C4-2B (cell line): ENCODE data around the gene TRPC4AP.

Source experiments
- H3K27ac ChIP-seq: fragments of 450-650 bp; 2 replicates; pipeline ENCODE4 v1.5.1; 2017
- CTCF ChIP-seq: fragments of 450-650 bp; conservative IDR thresholded peaks from 2 replicates; pipeline ENCODE4 v1.5.1; 2017; ENCODE audit warnings: mild to moderate bottlenecking
- ZFX ChIP-seq: fragments of 450-650 bp; IDR thresholded peaks from 2 replicates; pipeline ENCODE4 v1.6.1; 2017

Gene TRPC4AP

GRCh38 chr20:35007413-35007812 lies 85.2 kb downstream of the TRPC4AP start:
- no peak overlapping the region for H3K27ac ChIP-seq
- no peak for TF ChIP-seq CTCF
- no peak for TF ChIP-seq ZFX

- H3K27ac ChIP-seq = no peak overlapping the region
- TF ChIP-seq CTCF = no peak
- no peak for TF ChIP-seq ZFX
Measured at GRCh38 chr20:35006531-35006971, 86.1 kb downstream of the TRPC4AP start.

GRCh38 chr20:35006009-35006408 lies 86.6 kb downstream of the TRPC4AP start:
- no peak overlapping the region for H3K27ac ChIP-seq
- TF ChIP-seq ZFX = no peak
- no peak for TF ChIP-seq CTCF

- TF ChIP-seq CTCF = no peak
- no peak for TF ChIP-seq ZFX
- H3K27ac ChIP-seq = no peak overlapping the region
Measured at GRCh38 chr20:35005463-35005961, 87.1 kb downstream of the TRPC4AP start.

GRCh38 chr20:35004749-35005462 lies 87.7 kb downstream of the TRPC4AP start:
- TF ChIP-seq CTCF (no peak), ZFX (no peak)
- no peak overlapping the region for H3K27ac ChIP-seq

- no peak overlapping the region for H3K27ac ChIP-seq
- TF ChIP-seq CTCF (no peak), ZFX (no peak)
Measured at GRCh38 chr20:35004051-35004725, 88.4 kb downstream of the TRPC4AP start.
